ENCODE data around the gene KCNK6.
A peak's percentile ranks its signal among the peaks of the same experiment; 100 is the strongest.

The KCNK6 gene

GRCh38 chr19:38288123-38288855 lies 31.4 kb upstream of the KCNK6 start:
- H3K4me3 Mint-ChIP-seq, result no peak overlapping the region
- DNase-seq (no peak), ATAC-seq (no peak)
- no peaks in the 10 kb centered on the region for H3K27me3 Mint-ChIP-seq
- H3K4me1 Mint-ChIP-seq, result no peaks in the 10 kb centered on the region
- no peaks in the 10 kb centered on the region for H3K9me3 Mint-ChIP-seq
- no peak overlapping the region for H3K27ac Mint-ChIP-seq

DNA sequence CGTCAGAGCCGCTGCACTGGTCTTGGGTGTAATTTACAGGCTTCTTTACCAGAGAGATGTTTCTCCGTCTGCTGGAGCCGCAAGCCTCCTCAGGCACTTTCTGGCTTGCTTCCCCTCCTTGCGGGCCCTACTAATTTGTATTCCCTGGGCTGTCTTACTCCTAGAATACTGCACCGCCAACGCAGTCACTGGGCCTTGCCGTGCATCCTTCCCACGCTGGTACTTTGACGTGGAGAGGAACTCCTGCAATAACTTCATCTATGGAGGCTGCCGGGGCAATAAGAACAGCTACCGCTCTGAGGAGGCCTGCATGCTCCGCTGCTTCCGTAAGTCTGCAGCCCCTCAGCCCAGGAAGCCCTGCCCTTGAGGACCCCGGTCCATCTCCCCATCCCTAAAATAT lies 29.7 kb upstream of the KCNK6 start:
- no peaks in the 10 kb centered on the region for H3K4me1 Mint-ChIP-seq
- H3K27ac Mint-ChIP-seq, result peak overlapping the region in 1 of 2 donors; percentile 60
- DNase-seq (no peak), ATAC-seq (no peak)
- H3K27me3 Mint-ChIP-seq, result no peaks in the 10 kb centered on the region
- H3K9me3 Mint-ChIP-seq, result no peaks in the 10 kb centered on the region
- no peak overlapping the region for H3K4me3 Mint-ChIP-seq

GRCh38 chr19:38290631-38291147 lies 29.0 kb upstream of the KCNK6 start:
- DNase-seq, result no peak
- H3K27me3 Mint-ChIP-seq, result no peaks in the 10 kb centered on the region
- H3K9me3 Mint-ChIP-seq, result no peaks in the 10 kb centered on the region
- no peak overlapping the region for H3K4me3 Mint-ChIP-seq
- H3K4me1 Mint-ChIP-seq, result no peaks in the 10 kb centered on the region
- H3K27ac Mint-ChIP-seq, result peak overlapping the region in 1 of 2 donors; percentile 60
- ATAC-seq, result no peak

DNA sequence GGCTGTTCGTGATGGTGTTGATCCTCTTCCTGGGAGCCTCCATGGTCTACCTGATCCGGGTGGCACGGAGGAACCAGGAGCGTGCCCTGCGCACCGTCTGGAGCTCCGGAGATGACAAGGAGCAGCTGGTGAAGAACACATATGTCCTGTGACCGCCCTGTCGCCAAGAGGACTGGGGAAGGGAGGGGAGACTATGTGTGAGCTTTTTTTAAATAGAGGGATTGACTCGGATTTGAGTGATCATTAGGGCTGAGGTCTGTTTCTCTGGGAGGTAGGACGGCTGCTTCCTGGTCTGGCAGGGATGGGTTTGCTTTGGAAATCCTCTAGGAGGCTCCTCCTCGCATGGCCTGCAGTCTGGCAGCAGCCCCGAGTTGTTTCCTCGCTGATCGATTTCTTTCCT lies 27.8 kb upstream of the KCNK6 start:
- no peaks in the 10 kb centered on the region for H3K9me3 Mint-ChIP-seq
- no peaks in the 10 kb centered on the region for H3K27me3 Mint-ChIP-seq
- ATAC-seq (no peak), DNase-seq (no peak)
- H3K4me3 Mint-ChIP-seq, result no peak overlapping the region
- no peaks in the 10 kb centered on the region for H3K4me1 Mint-ChIP-seq
- no peak overlapping the region for H3K27ac Mint-ChIP-seq

DNA sequence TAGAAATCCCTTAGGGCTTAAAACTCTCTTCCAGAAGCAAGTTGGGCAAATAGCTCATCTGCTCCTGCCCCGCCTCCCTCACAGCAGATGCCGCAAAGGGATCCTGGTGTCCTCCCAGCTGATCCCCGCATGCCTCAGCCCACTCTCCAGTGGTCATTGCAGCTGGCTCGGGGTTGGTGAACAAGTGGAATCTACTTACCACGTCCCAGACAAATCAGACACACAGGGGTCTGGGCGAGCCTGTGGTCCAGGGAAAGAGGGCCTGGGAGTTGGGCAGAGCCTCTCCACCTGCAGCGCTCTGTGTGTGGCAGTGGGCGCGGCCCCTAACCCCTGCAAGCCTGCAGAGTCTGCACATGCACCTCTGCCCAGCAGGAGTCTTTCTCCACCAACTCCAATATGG lies 26.4 kb upstream of the KCNK6 start:
- Mint-ChIP-seq H3K4me1 (no peaks in the 10 kb centered on the region), H3K27me3 (no peaks in the 10 kb centered on the region), H3K27ac (no peak overlapping the region), H3K4me3 (no peak overlapping the region), H3K9me3 (no peaks in the 10 kb centered on the region)
- DNase-seq, result no peak
- ATAC-seq, result no peak

- ATAC-seq (no peak), DNase-seq (no peak)
- Mint-ChIP-seq H3K4me3 (no peak overlapping the region), H3K27ac (peak overlapping the region in 1 of 2 donors; percentile 54), H3K27me3 (no peaks in the 10 kb centered on the region), H3K9me3 (no peaks in the 10 kb centered on the region), H3K4me1 (no peaks in the 10 kb centered on the region)
Measured at GRCh38 chr19:38294090-38294489, 25.6 kb upstream of the KCNK6 start.

DNA sequence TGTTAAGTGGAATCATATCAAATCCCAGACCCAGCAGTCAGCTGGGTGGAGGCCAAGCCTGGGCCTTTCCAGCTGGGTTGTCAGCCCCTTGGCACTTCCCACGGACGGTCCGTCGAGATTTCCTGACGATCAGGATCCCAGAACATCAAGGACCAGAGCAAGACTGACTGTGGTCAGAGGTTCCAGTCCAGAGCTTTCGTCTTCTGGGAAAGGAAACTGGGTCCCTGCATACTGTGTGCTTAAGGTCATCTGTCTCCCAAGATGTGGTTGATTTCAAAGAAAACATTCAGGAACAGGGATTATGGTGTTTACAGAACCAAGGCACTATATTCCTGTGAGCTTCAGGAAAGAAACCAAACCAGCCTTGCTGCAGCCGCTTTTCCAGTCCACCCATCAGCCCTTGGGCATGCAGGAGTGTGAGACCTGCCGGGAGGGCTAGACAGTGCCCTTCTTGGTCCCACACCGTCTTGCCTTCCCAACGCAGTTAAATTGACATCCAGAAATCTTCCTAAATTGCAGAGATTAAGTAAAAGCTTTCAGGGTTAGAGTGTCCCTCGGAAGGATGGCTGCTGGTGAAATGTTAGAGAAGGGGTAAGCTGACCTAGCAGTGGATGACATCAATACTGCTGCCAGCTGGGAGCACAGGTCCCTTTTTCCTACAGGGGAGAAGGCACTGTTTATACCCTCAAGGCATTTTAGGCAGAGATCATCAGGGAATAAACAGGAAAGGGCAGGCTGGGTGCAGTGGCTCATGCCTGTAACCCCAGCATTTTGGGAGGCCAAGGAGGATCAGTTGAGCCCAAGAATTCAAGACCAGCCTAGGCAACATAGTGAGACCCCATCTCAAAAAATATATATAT lies 20.6 kb upstream of the KCNK6 start:
- H3K27me3 Mint-ChIP-seq, result no peaks in the 10 kb centered on the region
- no peak overlapping the region for H3K4me3 Mint-ChIP-seq
- no peaks in the 10 kb centered on the region for H3K9me3 Mint-ChIP-seq
- ATAC-seq (no peak), DNase-seq (no peak)
- H3K27ac Mint-ChIP-seq, result no peak overlapping the region
- H3K4me1 Mint-ChIP-seq, result no peaks in the 10 kb centered on the region

DNA sequence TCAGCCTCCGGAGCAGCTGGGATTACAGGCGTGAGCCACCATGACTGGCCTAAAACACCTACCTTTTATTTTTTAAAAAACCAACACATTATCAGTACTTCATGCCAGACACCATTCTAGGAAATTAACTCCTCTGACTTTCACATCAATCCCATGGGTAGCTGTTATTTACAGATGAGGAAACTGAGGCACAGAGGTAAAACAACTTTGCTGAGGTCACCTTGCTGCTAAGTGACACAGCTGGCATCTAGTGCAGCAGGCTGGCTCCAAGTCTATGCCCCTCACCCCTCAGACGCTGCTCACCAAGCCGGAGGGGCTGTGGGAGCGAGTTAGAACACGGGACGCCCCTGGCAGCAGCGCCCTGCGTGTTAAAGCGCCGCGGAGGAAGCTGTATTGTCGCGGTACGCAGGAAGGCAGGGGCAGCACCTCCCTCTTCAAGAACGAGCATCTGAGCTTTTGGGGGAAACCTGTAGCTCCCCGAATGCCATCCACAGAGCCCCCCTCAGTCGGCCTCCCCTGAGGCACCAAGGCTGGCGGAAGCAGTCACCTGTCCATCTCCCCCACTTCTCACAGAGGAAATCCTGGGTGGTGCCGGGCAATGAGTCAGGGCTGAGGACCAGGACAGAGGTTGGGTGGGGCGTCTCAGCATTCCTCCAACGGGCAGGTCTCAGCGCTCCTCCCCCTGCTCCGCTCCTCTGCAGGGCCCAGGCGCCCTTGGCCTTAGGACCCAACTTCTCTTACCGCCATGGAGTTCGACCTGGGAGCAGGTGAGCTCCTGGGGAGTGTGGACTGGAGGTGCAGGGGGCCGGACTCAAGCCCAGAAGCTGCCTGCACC lies 15.9 kb upstream of the KCNK6 start, which contains the start of gene C19orf33:
TSS of gene C19orf33 (plus strand) at position 735 of the 835 bp plus-strand sequence. CDS start at position 746, 11 bp downstream.
- H3K9me3 Mint-ChIP-seq, result no peaks in the 10 kb centered on the region
- no peaks in the 10 kb centered on the region for H3K27me3 Mint-ChIP-seq
- DNase-seq (no peak), ATAC-seq (no peak)
- H3K4me1 Mint-ChIP-seq, result no peaks in the 10 kb centered on the region
- no peak within 1 kb of the TSS for H3K4me3 Mint-ChIP-seq
- H3K27ac Mint-ChIP-seq, result no peak within 1 kb of the TSS

GRCh38 chr19:38304352-38304865 lies 15.2 kb upstream of the KCNK6 start:
- ATAC-seq, result no peak
- no peaks in the 10 kb centered on the region for H3K4me1 Mint-ChIP-seq
- no peak overlapping the region for H3K27ac Mint-ChIP-seq
- H3K4me3 Mint-ChIP-seq, result no peak overlapping the region
- no peak for DNase-seq
- no peaks in the 10 kb centered on the region for H3K27me3 Mint-ChIP-seq
- no peaks in the 10 kb centered on the region for H3K9me3 Mint-ChIP-seq

DNA sequence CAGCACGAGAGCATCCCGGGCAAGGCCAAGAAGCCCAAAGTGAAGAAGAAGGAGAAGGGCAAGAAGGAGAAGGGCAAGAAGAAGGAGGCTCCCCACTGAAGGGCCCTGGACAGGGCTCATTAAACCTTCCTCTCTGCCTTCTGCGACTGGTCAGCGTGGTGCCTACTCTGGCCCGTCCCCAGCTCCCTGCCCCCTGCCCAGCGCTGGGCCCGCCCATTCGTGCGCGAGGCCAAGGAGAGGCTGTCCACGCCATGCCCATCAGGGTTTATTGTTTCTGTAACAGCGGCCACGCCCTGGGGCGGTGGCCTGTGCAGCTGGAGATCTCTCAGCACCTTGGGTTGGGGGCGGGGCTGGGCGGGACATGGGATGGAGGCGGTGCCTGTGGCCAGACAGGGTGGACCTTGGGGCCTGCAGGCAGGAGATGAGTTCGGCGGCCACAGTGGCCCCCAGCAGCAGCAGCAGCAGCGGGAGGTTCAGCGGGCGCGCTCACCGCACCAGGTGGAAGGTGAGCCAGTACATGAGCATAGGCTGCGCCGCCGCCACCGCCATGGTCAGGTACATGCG lies 14.7 kb upstream of the KCNK6 start:
- DNase-seq (no peak), ATAC-seq (no peak)

GRCh38 chr19:38306236-38306635 lies 13.4 kb upstream of the KCNK6 start:
- Mint-ChIP-seq H3K27me3 (no peaks in the 10 kb centered on the region), H3K27ac (no peak overlapping the region), H3K9me3 (peaks cover 5% of the 10 kb centered on the region in 2 donors), H3K4me1 (peaks cover 5% of the 10 kb centered on the region), H3K4me3 (no peak overlapping the region)
- ATAC-seq, result no peak
- no peak for DNase-seq

More for the DNA sequence above, 14.7 kb upstream of the KCNK6 start:
- Mint-ChIP-seq H3K27me3 (no peaks in the 10 kb centered on the region), H3K9me3 (no peaks in the 10 kb centered on the region), H3K4me3 (no peak overlapping the region), H3K4me1 (no peaks in the 10 kb centered on the region), H3K27ac (no peak overlapping the region)

DNA sequence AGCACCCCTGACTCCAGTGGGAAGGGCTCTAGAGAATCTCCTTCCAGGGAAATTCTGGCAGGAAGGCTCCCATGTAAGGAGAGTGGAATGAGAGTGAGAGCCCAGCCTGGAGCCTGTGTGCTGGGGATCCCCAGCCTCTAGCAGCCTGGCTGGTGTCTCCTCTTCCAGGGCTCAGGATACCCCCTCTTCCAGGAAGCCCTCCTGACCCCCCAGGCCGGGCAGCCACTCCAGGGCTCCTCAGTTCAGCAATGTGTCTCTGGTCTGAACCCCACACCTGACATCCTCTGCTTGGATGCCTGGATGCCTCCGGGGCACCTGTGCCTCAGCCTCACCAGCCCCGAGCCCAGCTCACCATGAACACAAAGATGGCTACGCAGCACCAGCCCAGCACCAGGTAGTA lies 12.6 kb upstream of the KCNK6 start:
- ATAC-seq (no peak), DNase-seq (no peak)
- H3K4me1 Mint-ChIP-seq, result peaks cover 11% of the 10 kb centered on the region
- peaks cover 5% of the 10 kb centered on the region in 2 donors for H3K9me3 Mint-ChIP-seq
- no peaks in the 10 kb centered on the region for H3K27me3 Mint-ChIP-seq
- no peak overlapping the region for H3K4me3 Mint-ChIP-seq
- peak overlapping the region in 1 of 2 donors; percentile 82 for H3K27ac Mint-ChIP-seq

- H3K9me3 Mint-ChIP-seq, result peaks cover 5% of the 10 kb centered on the region in 2 donors
- H3K27me3 Mint-ChIP-seq, result no peaks in the 10 kb centered on the region
- ATAC-seq (no peak), DNase-seq (no peak)
- peak overlapping the region in 1 of 2 donors; percentile 81 for H3K27ac Mint-ChIP-seq
- peaks cover 17% of the 10 kb centered on the region for H3K4me1 Mint-ChIP-seq
- no peak overlapping the region for H3K4me3 Mint-ChIP-seq
Measured at GRCh38 chr19:38307597-38307996, 12.0 kb upstream of the KCNK6 start.

GRCh38 chr19:38308006-38308766 lies 11.5 kb upstream of the KCNK6 start:
- ATAC-seq (no peak), DNase-seq (no peak)
- Mint-ChIP-seq H3K9me3 (peaks cover 5% of the 10 kb centered on the region in 2 donors), H3K27me3 (no peaks in the 10 kb centered on the region), H3K27ac (peak overlapping the region; percentile 81 to 96), H3K4me3 (no peak overlapping the region), H3K4me1 (peaks cover 18% of the 10 kb centered on the region)
